HG03520 (cell line): ENCODE data around the gene DNAI7.

ENCODE experiments used
- ATAC-seq: cut with Tn5 transposase; IDR thresholded peaks from one replicate; pipeline ENCODE4 v1.9.1; 2021; ENCODE audit warnings: mild to moderate bottlenecking, moderate library complexity; ENCODE audit not compliant: unreplicated experiment

The DNAI7 gene

GRCh38 chr12:25184132-25184531 is 10.8 kb downstream of the DNAI7 start:
- ATAC-seq, result no peak

GRCh38 chr12:25182765-25183164 is 12.2 kb downstream of the DNAI7 start:
- ATAC-seq, result no peak

GRCh38 chr12:25162866-25163265 is 32.1 kb downstream of the DNAI7 start:
- no peak for ATAC-seq

GRCh38 chr12:25156061-25156460 is 38.9 kb downstream of the DNAI7 start:
- ATAC-seq, result no peak

GRCh38 chr12:25155022-25155576 is 39.9 kb downstream of the DNAI7 start:
- peak; percentile 52 for ATAC-seq

GRCh38 chr12:25152055-25152454 is 42.9 kb downstream of the DNAI7 start:
- no peak for ATAC-seq

GRCh38 chr12:25151476-25151875 is 43.5 kb downstream of the DNAI7 start:
- no peak for ATAC-seq

GRCh38 chr12:25146686-25147085 is 48.3 kb downstream of the DNAI7 start:
- ATAC-seq, result no peak

GRCh38 chr12:25135531-25136154 is 59.3 kb downstream of the DNAI7 start:
- ATAC-seq, result no peak

- no peak for ATAC-seq
Measured at GRCh38 chr12:25131270-25131669, 63.7 kb downstream of the DNAI7 start.

GRCh38 chr12:25130741-25131188 is 64.2 kb downstream of the DNAI7 start:
- ATAC-seq, result no peak

GRCh38 chr12:25126746-25127145 is 68.2 kb downstream of the DNAI7 start:
- no peak for ATAC-seq

GRCh38 chr12:25126101-25126500 is 68.9 kb downstream of the DNAI7 start:
- no peak for ATAC-seq

- no peak for ATAC-seq
Measured at GRCh38 chr12:25124493-25124892, 70.5 kb downstream of the DNAI7 start.

GRCh38 chr12:25123126-25123525 is 71.8 kb downstream of the DNAI7 start:
- no peak for ATAC-seq

- no peak for ATAC-seq
Measured at GRCh38 chr12:25121916-25122315, 73.0 kb downstream of the DNAI7 start.

- ATAC-seq, result no peak
Measured at GRCh38 chr12:25121110-25121509, 73.8 kb downstream of the DNAI7 start.

GRCh38 chr12:25119020-25119419 is 75.9 kb downstream of the DNAI7 start:
- no peak for ATAC-seq

- no peak for ATAC-seq
Measured at GRCh38 chr12:25115677-25116076, 79.3 kb downstream of the DNAI7 start.

GRCh38 chr12:25113651-25114050 is 81.3 kb downstream of the DNAI7 start:
- no peak for ATAC-seq

- ATAC-seq, result no peak
Measured at GRCh38 chr12:25110260-25110659, 84.7 kb downstream of the DNAI7 start.

GRCh38 chr12:25107920-25108319 is 87.0 kb downstream of the DNAI7 start:
- ATAC-seq, result peak; percentile 98

GRCh38 chr12:25106818-25107217 is 88.1 kb downstream of the DNAI7 start:
- no peak for ATAC-seq
